Memory B cell (primary cell): ENCODE results near the gene MTHFD2L.

Experiments used
- ATAC-seq: fragments of 150-1000 bp; cut with Tn5 transposase; 2 replicates; pipeline ENCODE4 v1.10.0; 2021; ENCODE audit warnings: low read depth, mild to moderate bottlenecking, moderate library complexity
- DNase-seq, 2 donors: peaks; one replicate each; pipeline ENCODE4 v3.0.0; 2022; ENCODE audit warnings: low spot score in 2 of 2
- H3K27ac Mint-ChIP-seq: one replicate; pipeline ENCODE4 v1.8.0; 2022; ENCODE audit warnings: mild to moderate bottlenecking, moderate library complexity, mixed read lengths
- H3K27me3 Mint-ChIP-seq: one replicate; pipeline ENCODE4 v1.8.0; 2022; ENCODE audit warnings: mixed read lengths
- H3K36me3 Mint-ChIP-seq: one replicate; pipeline ENCODE4 v1.8.0; 2022; ENCODE audit warnings: mild to moderate bottlenecking, mixed read lengths
- H3K4me1 Mint-ChIP-seq: one replicate; pipeline ENCODE4 v1.8.0; 2022; ENCODE audit warnings: mixed read lengths
- H3K4me3 Mint-ChIP-seq: one replicate; pipeline ENCODE4 v1.8.0; 2022; ENCODE audit warnings: mild to moderate bottlenecking, moderate library complexity, mixed read lengths
- H3K9me3 Mint-ChIP-seq: one replicate; pipeline ENCODE4 v1.8.0; 2022; ENCODE audit warnings: mixed read lengths

Gene MTHFD2L

DNA sequence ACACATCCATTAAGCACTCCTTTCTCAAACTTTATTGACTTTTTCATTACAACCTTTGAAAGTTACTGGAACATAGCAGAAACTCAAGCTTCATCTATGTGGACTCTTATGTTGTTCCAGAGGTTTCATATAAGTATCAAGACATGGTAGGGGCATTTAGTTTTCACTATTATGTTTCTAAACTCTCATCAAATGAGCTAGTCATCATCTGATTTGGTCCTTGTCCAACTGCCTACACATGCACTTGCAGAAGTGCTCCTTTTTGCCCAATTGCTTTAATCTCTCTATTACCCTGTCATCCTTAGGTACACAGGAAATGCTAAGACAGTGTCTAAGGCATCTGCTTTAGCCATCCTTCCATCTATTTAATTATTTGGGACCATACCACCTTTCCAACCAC lies 108.2 kb downstream of the MTHFD2L start:
- DNase-seq (no peak), ATAC-seq (no peak)
- H3K9me3 Mint-ChIP-seq = no peaks in the 10 kb centered on the region
- H3K4me3 Mint-ChIP-seq = no peak overlapping the region
- H3K4me1 Mint-ChIP-seq = no peaks in the 10 kb centered on the region
- H3K27ac Mint-ChIP-seq = no peak overlapping the region
- H3K36me3 Mint-ChIP-seq = no peaks in the 10 kb centered on the region
- no peaks in the 10 kb centered on the region for H3K27me3 Mint-ChIP-seq

GRCh38 chr4:74267998-74268606 lies 110.2 kb downstream of the MTHFD2L start:
- no peaks in the 10 kb centered on the region for H3K27me3 Mint-ChIP-seq
- H3K4me3 Mint-ChIP-seq = no peak overlapping the region
- no peak overlapping the region for H3K27ac Mint-ChIP-seq
- no peak for DNase-seq
- no peak for ATAC-seq
- no peaks in the 10 kb centered on the region for H3K36me3 Mint-ChIP-seq
- H3K4me1 Mint-ChIP-seq = no peaks in the 10 kb centered on the region
- no peaks in the 10 kb centered on the region for H3K9me3 Mint-ChIP-seq

- Mint-ChIP-seq H3K4me1 (no peaks in the 10 kb centered on the region), H3K9me3 (no peaks in the 10 kb centered on the region), H3K27me3 (no peaks in the 10 kb centered on the region), H3K36me3 (no peaks in the 10 kb centered on the region), H3K27ac (no peak overlapping the region), H3K4me3 (no peak overlapping the region)
- DNase-seq (no peak), ATAC-seq (no peak)
These were observed 110.7 kb downstream of the MTHFD2L start for GRCh38 chr4:74268643-74269042.

- peaks cover 5% of the 10 kb centered on the region for H3K36me3 Mint-ChIP-seq
- no peaks in the 10 kb centered on the region for H3K27me3 Mint-ChIP-seq
- H3K27ac Mint-ChIP-seq = no peak overlapping the region
- DNase-seq (no peak), ATAC-seq (no peak)
- no peak overlapping the region for H3K4me3 Mint-ChIP-seq
- no peaks in the 10 kb centered on the region for H3K9me3 Mint-ChIP-seq
- H3K4me1 Mint-ChIP-seq = no peaks in the 10 kb centered on the region
These were observed 120.6 kb downstream of the MTHFD2L start for GRCh38 chr4:74278490-74278889.

DNA sequence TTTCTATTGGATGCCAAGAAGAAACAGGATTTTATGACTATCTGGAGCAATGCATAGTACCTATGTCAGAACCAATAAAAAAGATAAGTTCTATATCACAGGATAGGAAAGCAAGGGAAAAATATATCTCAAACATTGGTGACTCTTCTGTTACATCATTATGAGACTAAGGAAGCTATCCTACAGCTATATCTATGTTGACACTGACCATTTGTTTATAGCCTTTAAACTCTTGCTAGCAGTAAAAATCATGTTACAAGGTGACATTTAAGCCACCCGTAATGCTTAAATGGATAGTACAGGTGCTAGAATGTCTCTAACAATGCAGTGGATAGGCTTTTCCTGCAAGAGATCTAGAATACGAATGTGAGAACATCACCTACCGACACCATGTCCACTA lies 121.8 kb downstream of the MTHFD2L start:
- Mint-ChIP-seq H3K4me1 (no peaks in the 10 kb centered on the region), H3K27ac (no peak overlapping the region)

GRCh38 chr4:74282926-74283325 lies 125.0 kb downstream of the MTHFD2L start:
- ATAC-seq (no peak), DNase-seq (no peak)
- H3K4me1 Mint-ChIP-seq = no peaks in the 10 kb centered on the region
- no peaks in the 10 kb centered on the region for H3K9me3 Mint-ChIP-seq
- H3K36me3 Mint-ChIP-seq = peaks cover 5% of the 10 kb centered on the region
- H3K27me3 Mint-ChIP-seq = no peaks in the 10 kb centered on the region
- H3K27ac Mint-ChIP-seq = no peak overlapping the region
- no peak overlapping the region for H3K4me3 Mint-ChIP-seq

More for the DNA sequence above, 121.8 kb downstream of the MTHFD2L start:
- DNase-seq (no peak), ATAC-seq (no peak)
- Mint-ChIP-seq H3K36me3 (peaks cover 7% of the 10 kb centered on the region), H3K27me3 (no peaks in the 10 kb centered on the region), H3K9me3 (no peaks in the 10 kb centered on the region), H3K4me3 (no peak overlapping the region)

DNA sequence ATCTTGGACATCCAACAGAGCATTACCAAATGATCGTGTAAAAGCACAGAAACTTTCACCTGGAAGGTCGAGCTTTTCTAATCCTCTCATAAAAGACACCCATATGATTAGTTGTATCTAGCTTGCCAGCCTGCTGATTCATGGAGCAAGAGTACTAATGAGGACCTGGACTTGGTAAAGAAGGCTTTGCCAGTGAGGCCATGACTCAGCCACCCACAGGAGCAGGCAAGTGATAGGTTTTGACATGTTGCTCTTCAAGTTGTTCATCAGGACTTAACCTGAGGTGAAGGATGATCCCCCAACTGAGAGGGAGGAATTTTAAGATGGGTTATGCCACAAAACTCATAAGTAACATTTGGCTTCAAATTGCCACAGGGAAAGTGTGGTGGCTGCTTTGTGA lies 125.7 kb downstream of the MTHFD2L start:
- no peak for DNase-seq
- peaks cover 5% of the 10 kb centered on the region for H3K36me3 Mint-ChIP-seq

DNA sequence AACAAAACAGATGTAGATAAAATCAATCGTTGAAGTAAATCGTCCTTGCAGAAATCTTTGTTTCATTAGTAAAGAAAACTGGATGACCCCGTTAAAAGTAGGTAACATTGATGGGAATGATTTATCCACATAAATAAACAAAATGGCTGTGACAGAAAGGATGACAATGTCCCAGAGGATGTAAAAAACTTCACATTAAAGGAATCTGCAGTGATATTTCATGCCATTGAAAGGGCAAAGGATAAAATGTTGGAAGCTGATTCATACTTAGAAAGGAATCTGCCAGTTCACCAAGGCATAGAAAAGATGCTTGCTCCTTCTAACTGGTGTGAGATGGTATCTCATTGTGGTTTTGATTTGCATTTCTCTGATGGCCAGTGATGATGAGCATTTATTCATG lies 126.1 kb downstream of the MTHFD2L start:
- no peak for ATAC-seq
- Mint-ChIP-seq H3K27me3 (no peaks in the 10 kb centered on the region), H3K4me3 (no peak overlapping the region), H3K27ac (no peak overlapping the region), H3K4me1 (no peaks in the 10 kb centered on the region), H3K36me3 (peaks cover 5% of the 10 kb centered on the region), H3K9me3 (no peaks in the 10 kb centered on the region)
- DNase-seq = no peak

More for the DNA sequence above, 125.7 kb downstream of the MTHFD2L start:
- ATAC-seq = no peak
- Mint-ChIP-seq H3K9me3 (no peaks in the 10 kb centered on the region), H3K4me1 (no peaks in the 10 kb centered on the region), H3K27ac (no peak overlapping the region), H3K27me3 (no peaks in the 10 kb centered on the region), H3K4me3 (no peak overlapping the region)

DNA sequence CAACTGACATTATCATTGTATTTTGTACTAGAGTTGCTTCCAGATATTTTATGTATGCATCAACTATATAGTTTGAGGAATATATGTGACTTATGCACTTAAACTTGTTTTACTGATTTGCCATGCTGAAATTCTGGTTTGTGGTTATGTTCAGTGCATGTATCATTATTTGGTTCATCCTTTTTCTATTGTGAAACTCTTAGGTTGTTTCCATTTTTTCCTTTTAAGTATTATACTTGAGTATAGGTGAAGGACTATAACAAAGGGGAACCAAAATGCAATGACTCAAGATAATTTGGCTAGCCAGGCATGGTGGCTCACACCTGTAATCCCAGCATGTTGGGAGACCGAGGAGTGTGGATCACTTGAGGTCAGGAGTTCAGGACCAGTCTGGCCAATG lies 129.2 kb downstream of the MTHFD2L start:
- Mint-ChIP-seq H3K36me3 (peaks cover 3% of the 10 kb centered on the region), H3K9me3 (no peaks in the 10 kb centered on the region), H3K27me3 (no peaks in the 10 kb centered on the region), H3K4me3 (no peak overlapping the region), H3K27ac (no peak overlapping the region), H3K4me1 (no peaks in the 10 kb centered on the region)
- ATAC-seq (no peak), DNase-seq (no peak)

DNA sequence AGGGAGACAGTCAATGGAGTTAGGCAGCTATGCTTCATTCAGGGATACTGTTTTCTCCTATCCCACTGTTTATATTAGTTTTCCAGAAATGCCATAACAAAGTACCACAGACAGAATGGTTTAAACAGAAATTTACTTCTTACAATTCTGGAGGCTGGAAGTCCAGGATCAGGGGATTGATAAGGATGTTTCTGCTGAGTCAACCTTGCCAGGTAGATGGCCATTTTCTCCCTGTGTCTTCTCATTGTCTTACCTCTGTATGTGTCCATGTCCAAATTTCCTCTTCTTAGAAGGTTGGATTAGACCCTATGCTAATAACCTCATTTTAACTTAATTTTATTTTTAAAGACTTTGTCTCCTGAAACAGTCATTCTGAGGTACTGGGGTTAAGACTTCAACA lies 129.9 kb downstream of the MTHFD2L start:
- Mint-ChIP-seq H3K27ac (no peak overlapping the region), H3K27me3 (no peaks in the 10 kb centered on the region), H3K9me3 (no peaks in the 10 kb centered on the region), H3K36me3 (peaks cover 3% of the 10 kb centered on the region), H3K4me3 (no peak overlapping the region), H3K4me1 (no peaks in the 10 kb centered on the region)
- DNase-seq (no peak), ATAC-seq (no peak)

DNA sequence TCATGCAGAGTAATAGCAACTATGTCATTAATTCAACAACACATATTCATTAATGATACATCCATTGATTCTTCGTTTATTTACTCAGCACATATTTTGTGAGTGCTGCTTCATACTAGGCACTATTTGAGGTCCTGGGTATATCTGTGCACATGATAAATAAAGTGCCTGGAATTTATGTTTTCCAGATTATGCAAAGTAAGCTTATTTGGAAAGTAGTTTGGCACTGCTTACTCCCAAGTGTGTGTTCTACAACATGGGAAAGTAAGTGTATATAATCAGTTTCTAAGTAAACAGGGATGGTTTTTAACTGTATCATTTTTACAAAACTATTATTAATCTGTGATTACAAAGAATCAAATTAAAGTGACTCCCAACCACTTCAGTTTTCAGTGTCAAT lies 133.6 kb downstream of the MTHFD2L start:
- no peak for ATAC-seq
- H3K4me3 Mint-ChIP-seq = no peak overlapping the region
- H3K4me1 Mint-ChIP-seq = no peaks in the 10 kb centered on the region
- no peaks in the 10 kb centered on the region for H3K9me3 Mint-ChIP-seq
- no peak overlapping the region for H3K27ac Mint-ChIP-seq
- no peak for DNase-seq
- H3K27me3 Mint-ChIP-seq = no peaks in the 10 kb centered on the region
- no peaks in the 10 kb centered on the region for H3K36me3 Mint-ChIP-seq

DNA sequence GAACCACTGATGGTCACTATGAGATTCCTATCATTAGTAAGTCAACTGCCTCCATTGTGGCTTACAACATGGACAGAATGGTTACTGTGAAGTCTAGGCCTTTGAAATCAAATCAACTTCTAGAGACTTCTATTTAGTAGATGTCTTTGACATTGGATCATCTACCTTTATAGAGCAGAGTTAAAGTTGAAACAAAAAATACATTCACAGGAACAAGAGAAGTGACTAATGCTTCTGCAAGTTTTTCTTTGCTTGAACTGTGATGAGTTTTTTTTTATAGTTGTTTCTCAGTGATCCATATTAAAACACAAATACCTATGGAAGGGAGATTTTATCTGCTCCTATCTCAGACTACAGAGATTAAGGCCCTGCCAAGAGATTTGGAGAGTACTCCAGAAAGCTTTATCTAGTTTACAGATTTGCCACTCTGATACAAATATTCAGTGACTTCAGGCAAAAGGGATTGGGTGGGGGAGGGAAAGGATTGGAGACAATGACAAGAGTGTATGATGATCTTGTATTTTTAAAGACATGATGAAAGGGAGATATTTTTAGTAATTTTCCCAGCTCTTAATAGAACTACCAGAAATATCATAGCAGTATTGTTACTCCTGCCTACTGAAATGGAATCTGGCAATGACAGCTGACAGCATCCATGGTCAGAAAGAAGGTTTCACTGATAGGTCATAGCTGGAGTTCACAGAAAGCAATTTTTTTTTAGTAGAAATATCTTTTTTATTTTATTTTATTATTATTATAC lies 134.4 kb downstream of the MTHFD2L start:
- H3K27me3 Mint-ChIP-seq = no peaks in the 10 kb centered on the region
- no peaks in the 10 kb centered on the region for H3K9me3 Mint-ChIP-seq
- no peaks in the 10 kb centered on the region for H3K4me1 Mint-ChIP-seq
- DNase-seq (no peak), ATAC-seq (no peak)
- H3K27ac Mint-ChIP-seq = no peak overlapping the region
- H3K4me3 Mint-ChIP-seq = no peak overlapping the region
- H3K36me3 Mint-ChIP-seq = no peaks in the 10 kb centered on the region

DNA sequence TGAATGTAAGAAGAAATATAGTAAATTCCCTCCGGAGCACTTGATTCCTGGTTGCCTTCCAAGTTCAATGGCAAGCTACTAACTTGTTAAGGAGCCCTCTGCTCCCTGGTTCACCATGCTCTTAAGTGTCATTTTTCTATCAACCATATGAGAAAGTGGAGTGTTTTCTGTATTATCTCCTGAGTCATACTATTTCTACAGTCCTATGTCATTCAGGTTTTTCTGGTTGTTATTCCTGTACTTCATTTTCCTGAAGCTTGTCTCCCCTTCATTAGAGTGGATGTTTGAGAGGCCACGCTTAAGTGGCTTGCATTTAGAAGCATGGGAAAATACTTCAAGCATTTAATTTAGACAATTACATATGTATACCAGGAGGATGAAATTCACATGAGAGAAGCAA lies 135.6 kb downstream of the MTHFD2L start:
- Mint-ChIP-seq H3K36me3 (no peaks in the 10 kb centered on the region), H3K4me1 (no peaks in the 10 kb centered on the region), H3K27me3 (no peaks in the 10 kb centered on the region), H3K9me3 (no peaks in the 10 kb centered on the region), H3K4me3 (no peak overlapping the region), H3K27ac (no peak overlapping the region)
- no peak for ATAC-seq
- no peak for DNase-seq

GRCh38 chr4:74294681-74295080 lies 136.8 kb downstream of the MTHFD2L start:
- H3K36me3 Mint-ChIP-seq = no peaks in the 10 kb centered on the region
- H3K4me3 Mint-ChIP-seq = no peak overlapping the region
- H3K9me3 Mint-ChIP-seq = no peaks in the 10 kb centered on the region
- no peaks in the 10 kb centered on the region for H3K4me1 Mint-ChIP-seq
- no peaks in the 10 kb centered on the region for H3K27me3 Mint-ChIP-seq
- DNase-seq (no peak), ATAC-seq (no peak)
- H3K27ac Mint-ChIP-seq = no peak overlapping the region

- Mint-ChIP-seq H3K9me3 (no peaks in the 10 kb centered on the region), H3K27ac (no peak overlapping the region), H3K4me3 (no peak overlapping the region), H3K27me3 (no peaks in the 10 kb centered on the region), H3K4me1 (no peaks in the 10 kb centered on the region), H3K36me3 (no peaks in the 10 kb centered on the region)
- no peak for DNase-seq
- ATAC-seq = no peak
These were observed 139.6 kb downstream of the MTHFD2L start for GRCh38 chr4:74297539-74297938.
